LHCN-M2 (cell line): ENCODE results near the gene RLF. TPM values are rescaled to one million over a fixed set of nuclear protein-coding genes. Genes with fewer than 3 reads are reported as not detected.
A peak's percentile ranks its signal among the peaks of the same experiment; 100 is the strongest.

Experiments used
- DNase-seq: peaks from one replicate; pipeline ENCODE4 v3.0.0-alpha.2; 2012; ENCODE audit warnings: low read depth
- total RNA-seq: library from RNA; depleted of rRNA; stranded (reverse); fragments of >200 nt; gene quantifications from 2 replicates; pipeline ENCODE4 v1.2.3, GENCODE V29; 2014

Gene RLF
- total RNA-seq, 1 experiment from 2014 or later: 15.7 TPM

GRCh38 chr1:40240390-40240789 lies 79.2 kb downstream of the RLF start:
- DNase-seq: no peak

- no peak for DNase-seq
Measured at GRCh38 chr1:40241362-40241761, 80.2 kb downstream of the RLF start.

- DNase-seq: no peak
Measured at GRCh38 chr1:40243351-40243750, 82.2 kb downstream of the RLF start.

- DNase-seq: no peak
Measured at GRCh38 chr1:40244138-40244744, 83.1 kb downstream of the RLF start.

- DNase-seq: no peak
Measured at GRCh38 chr1:40245686-40246085, 84.5 kb downstream of the RLF start.

- DNase-seq: no peak
Measured at GRCh38 chr1:40247655-40248054, 86.5 kb downstream of the RLF start, which contains the start of gene TMCO2. Gene TMCO2, plus strand, starts transcription at chr1:40247937. Its CDS starts 57 bp downstream, at chr1:40247994.

GRCh38 chr1:40248412-40248811 lies 87.2 kb downstream of the RLF start:
- DNase-seq: no peak

- DNase-seq: no peak
Measured at GRCh38 chr1:40251456-40251855, 90.3 kb downstream of the RLF start.

- DNase-seq: no peak
Measured at GRCh38 chr1:40252601-40253000, 91.4 kb downstream of the RLF start.

GRCh38 chr1:40255231-40255630 lies 94.0 kb downstream of the RLF start:
- DNase-seq: no peak

GRCh38 chr1:40256401-40257084 lies 95.4 kb downstream of the RLF start:
- no peak for DNase-seq

GRCh38 chr1:40257313-40257687 lies 96.1 kb downstream of the RLF start:
- no peak for DNase-seq

GRCh38 chr1:40257688-40258444 lies 96.7 kb downstream of the RLF start, which contains the start of gene ZMPSTE24:
Gene ZMPSTE24, plus strand, starts transcription at chr1:40258236. Its CDS starts 36 bp downstream, at chr1:40258272.
- peak; percentile 98 for DNase-seq

GRCh38 chr1:40258445-40258769 lies 97.2 kb downstream of the RLF start:
- DNase-seq: no peak

- DNase-seq: no peak
Measured at GRCh38 chr1:40264354-40264781, 103.2 kb downstream of the RLF start.

GRCh38 chr1:40265298-40265697 lies 104.1 kb downstream of the RLF start:
- DNase-seq: no peak

- no peak for DNase-seq
Measured at GRCh38 chr1:40265919-40266318, 104.7 kb downstream of the RLF start.

GRCh38 chr1:40266786-40267535 lies 105.8 kb downstream of the RLF start:
- no peak for DNase-seq

- peak; percentile 73 for DNase-seq
Measured at GRCh38 chr1:40267767-40268187, 106.6 kb downstream of the RLF start.

- DNase-seq: no peak
Measured at GRCh38 chr1:40268211-40268610, 107.0 kb downstream of the RLF start.

GRCh38 chr1:40270152-40270834 lies 109.1 kb downstream of the RLF start:
- DNase-seq: peak; percentile 27
